ENCODE data around the gene FYN. TPM values are rescaled to one million over a fixed set of nuclear protein-coding genes. Genes with fewer than 3 reads are reported as not detected.
A peak's percentile ranks its signal among the peaks of the same experiment; 100 is the strongest.

The FYN gene
- total RNA-seq, 2 donors from 2014 or later = 55.5 to 72.5 TPM

DNA sequence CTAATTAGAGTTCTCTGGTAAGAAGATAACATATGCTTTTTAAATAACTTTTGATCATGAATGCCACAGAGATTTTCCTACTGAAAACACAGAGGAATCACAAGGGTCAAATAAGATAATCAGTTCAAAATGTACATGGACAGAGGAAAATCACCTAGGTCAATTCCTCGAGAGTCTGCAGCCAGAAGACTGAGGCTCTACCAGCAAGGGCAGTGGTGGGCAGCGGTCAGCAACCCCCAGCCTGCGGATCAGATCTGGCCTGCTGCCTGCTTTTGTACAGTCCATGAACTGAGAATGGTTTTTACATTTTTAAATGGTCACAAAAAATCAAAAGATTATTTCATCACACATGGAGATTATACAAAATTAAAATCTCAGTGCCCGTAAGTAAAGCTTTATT lies 79.0 kb downstream of the FYN start:
- ATAC-seq (ENCODE audit: insufficient number of reproducible peaks, low FRiP score, low read depth) = no peak
- no peaks in the 10 kb centered on the region for H3K9me3 ChIP-seq
- H3K27me3 ChIP-seq (replicated peaks; ENCODE audit: insufficient read depth) = no peaks in the 10 kb centered on the region
- H3K4me3 ChIP-seq = no peak overlapping the region
- DNase-seq (ENCODE audit: low spot score) = no peak
- no peak overlapping the region for H3K27ac ChIP-seq
- TF ChIP-seq, protein P1, sequence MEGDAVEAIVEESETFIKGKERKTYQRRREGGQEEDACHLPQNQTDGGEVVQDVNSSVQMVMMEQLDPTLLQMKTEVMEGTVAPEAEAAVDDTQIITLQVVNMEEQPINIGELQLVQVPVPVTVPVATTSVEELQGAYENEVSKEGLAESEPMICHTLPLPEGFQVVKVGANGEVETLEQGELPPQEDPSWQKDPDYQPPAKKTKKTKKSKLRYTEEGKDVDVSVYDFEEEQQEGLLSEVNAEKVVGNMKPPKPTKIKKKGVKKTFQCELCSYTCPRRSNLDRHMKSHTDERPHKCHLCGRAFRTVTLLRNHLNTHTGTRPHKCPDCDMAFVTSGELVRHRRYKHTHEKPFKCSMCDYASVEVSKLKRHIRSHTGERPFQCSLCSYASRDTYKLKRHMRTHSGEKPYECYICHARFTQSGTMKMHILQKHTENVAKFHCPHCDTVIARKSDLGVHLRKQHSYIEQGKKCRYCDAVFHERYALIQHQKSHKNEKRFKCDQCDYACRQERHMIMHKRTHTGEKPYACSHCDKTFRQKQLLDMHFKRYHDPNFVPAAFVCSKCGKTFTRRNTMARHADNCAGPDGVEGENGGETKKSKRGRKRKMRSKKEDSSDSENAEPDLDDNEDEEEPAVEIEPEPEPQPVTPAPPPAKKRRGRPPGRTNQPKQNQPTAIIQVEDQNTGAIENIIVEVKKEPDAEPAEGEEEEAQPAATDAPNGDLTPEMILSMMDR (IDR thresholded peaks at IDR 0.05) = no peak
- H3K36me3 ChIP-seq = no peaks in the 10 kb centered on the region
- H3K4me1 ChIP-seq (ENCODE audit: control insufficient read depth in 1 of 2, low read depth in 2 of 2) = peaks cover 0 to 6% of the 10 kb centered on the region in 2 donors

DNA sequence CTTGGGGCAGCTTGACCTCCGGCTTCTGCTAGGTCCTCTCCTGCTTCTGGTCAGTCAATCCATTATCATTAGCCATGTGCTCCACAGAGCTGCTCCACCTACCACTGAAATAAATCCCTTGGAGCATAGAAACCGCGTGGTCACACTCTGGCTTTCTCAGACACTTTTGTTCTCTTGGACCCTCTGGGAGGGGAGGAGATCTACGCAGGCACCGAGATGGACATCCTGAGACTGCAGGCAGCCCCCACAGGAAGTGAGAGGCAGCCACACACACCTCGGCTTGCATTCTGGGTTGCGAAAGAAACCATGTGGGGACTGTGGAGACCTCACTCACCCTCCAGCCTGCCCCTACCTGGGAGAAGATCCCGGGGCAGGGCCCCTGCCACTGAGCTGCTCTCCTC lies 79.5 kb downstream of the FYN start:
- peak overlapping the region; percentile 18 for H3K4me3 ChIP-seq
- no peaks in the 10 kb centered on the region for H3K9me3 ChIP-seq
- no peak overlapping the region for H3K27ac ChIP-seq
- no peaks in the 10 kb centered on the region for H3K27me3 ChIP-seq (replicated peaks; ENCODE audit: insufficient read depth)
- no peak for ATAC-seq (ENCODE audit: insufficient number of reproducible peaks, low FRiP score, low read depth)
- peaks cover 0 to 8% of the 10 kb centered on the region in 2 donors for H3K4me1 ChIP-seq (ENCODE audit: control insufficient read depth in 1 of 2, low read depth in 2 of 2)
- TF ChIP-seq, protein P1 (IDR thresholded peaks at IDR 0.05) = no peak
- DNase-seq (ENCODE audit: low spot score) = no peak
- no peaks in the 10 kb centered on the region for H3K36me3 ChIP-seq

DNA sequence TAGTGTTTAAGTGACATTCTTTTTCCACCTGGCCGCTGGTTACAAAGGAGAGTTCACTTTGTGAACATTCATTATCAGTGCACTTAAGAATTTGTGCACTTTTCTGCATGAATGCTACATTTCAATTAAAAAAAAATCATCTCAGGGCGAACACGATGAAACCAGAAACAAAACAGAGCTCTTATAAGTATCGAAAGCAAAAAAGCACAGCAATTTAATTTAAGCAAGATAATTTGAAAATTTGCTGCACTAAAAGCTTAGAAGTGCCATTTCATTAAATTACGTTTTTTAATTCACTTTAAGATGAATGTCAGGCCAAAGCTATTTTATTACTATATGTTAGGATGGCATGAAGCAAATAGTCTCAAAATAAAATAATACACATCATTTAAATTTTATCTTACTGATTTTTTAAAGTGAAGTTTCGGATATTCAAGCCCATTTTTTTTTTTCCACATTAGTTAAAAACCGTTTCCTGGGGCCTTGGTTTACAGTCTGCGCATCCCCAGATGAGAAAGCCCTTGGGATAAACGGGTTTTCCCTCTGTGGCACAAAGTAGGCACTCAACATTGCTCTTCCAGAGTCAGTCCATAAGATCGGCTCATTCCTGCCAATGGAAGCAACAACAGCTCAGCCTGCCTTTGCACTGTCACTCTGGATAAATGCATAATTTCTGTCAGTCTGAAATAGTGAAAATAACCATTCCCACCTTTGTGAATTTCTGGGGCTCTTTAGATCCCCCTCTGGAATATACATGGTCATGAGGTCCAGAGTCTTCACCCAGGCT lies 80.1 kb downstream of the FYN start:
- H3K4me3 ChIP-seq = peak overlapping the region; percentile 18
- no peaks in the 10 kb centered on the region for H3K27me3 ChIP-seq (replicated peaks; ENCODE audit: insufficient read depth)
- H3K36me3 ChIP-seq = no peaks in the 10 kb centered on the region
- H3K27ac ChIP-seq = no peak overlapping the region
- TF ChIP-seq, protein P1 (IDR thresholded peaks at IDR 0.05) = no peak
- no peaks in the 10 kb centered on the region for H3K9me3 ChIP-seq
- ATAC-seq (ENCODE audit: insufficient number of reproducible peaks, low FRiP score, low read depth) = no peak
- peaks cover 0 to 8% of the 10 kb centered on the region in 2 donors for H3K4me1 ChIP-seq (ENCODE audit: control insufficient read depth in 1 of 2, low read depth in 2 of 2)
- no peak for DNase-seq (ENCODE audit: low spot score)

DNA sequence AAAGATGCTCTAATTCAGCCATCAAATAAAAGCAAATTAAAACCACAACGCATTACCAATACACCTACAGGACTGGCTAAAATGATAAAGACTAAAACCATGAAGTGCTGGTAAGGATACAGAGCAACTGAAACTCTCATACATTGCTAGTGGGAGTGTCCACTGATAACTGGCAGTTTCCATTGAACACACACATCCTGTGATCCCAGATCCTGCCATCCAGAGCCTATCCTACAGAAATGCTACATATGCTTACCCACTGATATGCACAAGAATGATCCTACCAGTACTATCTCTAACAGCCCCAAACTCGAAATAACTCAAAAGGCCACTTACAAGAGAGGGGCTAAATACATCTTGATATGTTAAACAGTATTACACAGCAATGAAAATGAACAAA lies 81.0 kb downstream of the FYN start:
- DNase-seq (ENCODE audit: low spot score) (no peak), ATAC-seq (ENCODE audit: insufficient number of reproducible peaks, low FRiP score, low read depth) (no peak)
- Histone ChIP-seq H3K36me3 (no peaks in the 10 kb centered on the region), H3K9me3 (no peaks in the 10 kb centered on the region), H3K27me3 (replicated peaks; ENCODE audit: insufficient read depth) (no peaks in the 10 kb centered on the region), H3K4me1 (ENCODE audit: control insufficient read depth in 1 of 2, low read depth in 2 of 2) (peaks cover 0 to 8% of the 10 kb centered on the region in 2 donors), H3K4me3 (no peak overlapping the region), H3K27ac (no peak overlapping the region)
- TF ChIP-seq, protein P1 (IDR thresholded peaks at IDR 0.05) = no peak

DNA sequence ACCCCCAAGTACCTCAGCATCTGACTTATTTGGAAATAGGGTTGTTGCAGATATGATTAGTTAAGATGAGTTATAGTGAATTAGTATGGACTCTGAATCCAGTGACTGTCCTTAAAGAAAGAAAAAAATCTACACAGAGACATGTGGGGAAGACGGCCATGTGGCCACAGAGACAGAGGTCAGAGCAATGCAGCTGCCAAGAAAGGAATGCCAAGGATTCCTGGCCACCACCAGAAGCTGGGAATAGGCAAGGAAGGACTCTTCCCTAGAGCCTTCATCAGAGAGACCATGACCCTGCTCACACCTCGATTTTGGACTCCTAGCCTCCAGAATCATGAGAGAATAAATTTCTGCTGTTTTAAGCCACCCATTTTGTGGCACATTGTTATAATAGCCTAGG lies 81.8 kb downstream of the FYN start:
- TF ChIP-seq, protein P1 (IDR thresholded peaks at IDR 0.05) = no peak
- Histone ChIP-seq H3K27me3 (replicated peaks; ENCODE audit: insufficient read depth) (no peaks in the 10 kb centered on the region), H3K9me3 (no peaks in the 10 kb centered on the region), H3K4me1 (ENCODE audit: control insufficient read depth in 1 of 2, low read depth in 2 of 2) (peaks cover 0 to 8% of the 10 kb centered on the region in 2 donors), H3K36me3 (no peaks in the 10 kb centered on the region), H3K4me3 (no peak overlapping the region), H3K27ac (no peak overlapping the region)
- no peak for DNase-seq (ENCODE audit: low spot score)
- no peak for ATAC-seq (ENCODE audit: insufficient number of reproducible peaks, low FRiP score, low read depth)

Measured in thoracic aorta (tissue), 2 donors.